Endothelial cell of umbilical vein (primary cell): ENCODE measurements around the gene FLVCR2. TPM values are rescaled to one million over a fixed set of nuclear protein-coding genes. Genes with fewer than 3 reads are reported as not detected.

Source experiments
- BruUV-seq: library from RNA; stranded (reverse); fragments of 400-500 nt; replicated peaks from 2 replicates; lab custom pipeline; 2021; lab: Mats Ljungman, UMichigan
- CTCF ChIA-PET: fragments of 300-600, 350-600 bp; sonication (Branson Sonifier 250); formaldehyde crosslinking; loops from one replicate; lab custom pipeline; 2021; ENCODE audit warnings: antibody characterized with exemption, inconsistent platforms; lab: Charles Lee
- POLR2A ChIA-PET: fragments of 300-600, 350-600 bp; sonication (Branson Sonifier 250); formaldehyde crosslinking; loops from one replicate; lab custom pipeline; 2021; ENCODE audit warnings: antibody characterized with exemption, inconsistent platforms; lab: Charles Lee
- DNase-seq: peaks from one replicate; pipeline ENCODE4 v3.0.0-alpha.2; 2011; ENCODE audit warnings: low read depth, low spot score
- FAIRE-seq: peaks from 2 replicates; lab custom pipeline; 2011; peaks lifted over from hg19 to GRCh38; lab: Jason Lieb, UNC
- H2AFZ ChIP-seq: 2 replicates; pipeline ENCODE4 v1.6.0; 2012; ENCODE audit warnings: low read depth, low read length, control low read depth, inconsistent platforms
- H3K27ac ChIP-seq: 2 replicates; pipeline ENCODE4 v1.5.1; 2011; ENCODE audit warnings: low read depth, mild to moderate bottlenecking, control low read depth, low read length, moderate library complexity; ENCODE audit not compliant: insufficient read depth
- H3K27me3 ChIP-seq, 2 experiments: 2 replicates each; pipeline versions ENCODE4 v1.6.0 to v1.6.1; 2011; ENCODE audit warnings: low read length in 2 of 2, mixed read lengths in 1 of 2; ENCODE audit not compliant: control insufficient read depth in 2 of 2, insufficient read depth in 2 of 2
- H3K36me3 ChIP-seq, 2 experiments: 2 replicates in 1 of 2; 3 replicates in 1 of 2; pipeline ENCODE4 v1.5.1; 2011; ENCODE audit warnings: low read length in 2 of 2, mild to moderate bottlenecking in 1 of 2, moderate library complexity in 1 of 2; ENCODE audit not compliant: control insufficient read depth in 2 of 2, insufficient read depth in 2 of 2; ENCODE audit errors: extremely low read depth in 1 of 2
- H3K4me1 ChIP-seq: 3 replicates; pipeline ENCODE4 v1.5.1; 2011; ENCODE audit warnings: mild to moderate bottlenecking, low read length; ENCODE audit not compliant: control insufficient read depth, insufficient read depth; ENCODE audit errors: extremely low read depth
- H3K4me2 ChIP-seq: 2 replicates; pipeline ENCODE4 v1.6.1; 2011; ENCODE audit warnings: low read length, control low read depth, mixed read lengths; ENCODE audit not compliant: insufficient read depth
- H3K4me3 ChIP-seq, 3 experiments: fragments of 200-600 bp in 1 of 3; sonication (generic), shearing (Covaris generic) in 1 of 3; replicated peaks in 1 of 3; 2 replicates each; pipeline ENCODE4 v1.5.1; 2011 to 2016; ENCODE audit warnings: control low read depth in 3 of 3, low read length in 3 of 3, mild to moderate bottlenecking in 2 of 3, inconsistent platforms in 1 of 3, low read depth in 1 of 3, moderate library complexity in 1 of 3; ENCODE audit not compliant: insufficient read depth in 1 of 3
- H3K79me2 ChIP-seq: 2 replicates; pipeline ENCODE4 v1.6.0; 2012; ENCODE audit warnings: low read length, inconsistent platforms; ENCODE audit not compliant: control insufficient read depth, insufficient read depth
- H3K9ac ChIP-seq: replicated peaks from 2 replicates; pipeline ENCODE3; 2011; ENCODE audit warnings: low read length, control low read depth; ENCODE audit not compliant: insufficient read depth; ENCODE audit errors: extremely low read depth
- H3K9me1 ChIP-seq: replicated peaks from 3 replicates; pipeline ENCODE4 v1.6.0; 2011; ENCODE audit warnings: mild to moderate bottlenecking, low read length; ENCODE audit not compliant: control insufficient read depth, insufficient read depth; ENCODE audit errors: extremely low read depth
- H3K9me3 ChIP-seq: replicated peaks from 2 replicates; pipeline ENCODE4 v1.5.1; 2012; ENCODE audit warnings: low read length, inconsistent platforms; ENCODE audit not compliant: control insufficient read depth, insufficient read depth
- H4K20me1 ChIP-seq: replicated peaks from 2 replicates; pipeline ENCODE3; 2011; ENCODE audit warnings: mild to moderate bottlenecking, low read length; ENCODE audit not compliant: control insufficient read depth, insufficient read depth; ENCODE audit errors: extremely low read depth
- EZH2 ChIP-seq: IDR thresholded peaks from 2 replicates; pipeline ENCODE4 v1.6.1; 2012; ENCODE audit warnings: borderline replicate concordance, low read depth, mild to moderate bottlenecking, moderate library complexity, low read length, inconsistent platforms; ENCODE audit not compliant: severe bottlenecking
- FOS ChIP-seq: IDR thresholded peaks from 2 replicates; pipeline ENCODE4 v1.6.1; 2011; ENCODE audit warnings: mild to moderate bottlenecking, low read length, moderate library complexity, borderline replicate concordance; ENCODE audit not compliant: insufficient read depth
- GATA2 ChIP-seq: IDR thresholded peaks from 2 replicates; pipeline ENCODE4 v1.7.0; 2011; ENCODE audit warnings: low read depth, mild to moderate bottlenecking, moderate library complexity, mixed read lengths, low read length; ENCODE audit not compliant: insufficient read length, insufficient read depth
- JUN ChIP-seq: IDR thresholded peaks from 2 replicates; pipeline ENCODE4 v1.6.1; 2011; ENCODE audit warnings: borderline replicate concordance, low read depth; ENCODE audit not compliant: insufficient read length, insufficient read depth
- MYC ChIP-seq: IDR thresholded peaks from one replicate; pipeline ENCODE4 v1.6.1; 2011; ENCODE audit warnings: mild to moderate bottlenecking, low read depth, low read length
- POLR2A ChIP-seq: IDR thresholded peaks from 2 replicates; pipeline ENCODE4 v1.6.1; 2012; ENCODE audit warnings: low read depth, mild to moderate bottlenecking, control low read depth, low read length
- POLR2AphosphoS5 ChIP-seq: IDR thresholded peaks from 2 replicates; pipeline ENCODE4 v1.6.1; 2012; ENCODE audit warnings: low read depth, mild to moderate bottlenecking, control low read depth, low read length, moderate library complexity; ENCODE audit not compliant: insufficient read depth
- dilution Hi-C: fragments of 300-500 bp; cut with MboI; formaldehyde crosslinking; loops from one replicate; pipeline ENCODE4 v1.15.0; 2019; ENCODE audit warnings: low sequenced_read_pairs; ENCODE audit not compliant: extremely low pct_ligation_motif_present
- intact Hi-C: fragments of 100-400 bp; cut with micrococcal nuclease; formaldehyde crosslinking; loops from one replicate; pipeline ENCODE4 v1.10.0; 2022
- polyA plus RNA-seq, 4 experiments: library from polyadenylated mRNA; depleted of rRNA in 3 of 4; stranded (reverse) in 3 of 4; unstranded in 1 of 4; fragments of >200 nt; gene quantifications; 2 replicates each; pipeline versions ENCODE4 v1.2.1 to v1.2.3, GENCODE V29; 2011 to 2012; ENCODE audit warnings: missing spikeins in 1 of 4
- total RNA-seq: library from RNA; stranded (reverse); gene quantifications from 2 replicates; pipeline ENCODE4 v1.2.3, GENCODE V29; 2021
- TF ChIP-seq, protein P1 (sequence below), 2 donors: IDR thresholded peaks; 1 replicate in 1 of 2; 2 replicates in 1 of 2; pipeline ENCODE4 v1.5.1; 2011; ENCODE audit warnings: low read length in 2 of 2, mild to moderate bottlenecking in 2 of 2, moderate library complexity in 2 of 2, control low read depth in 1 of 2, inconsistent platforms in 1 of 2, low read depth in 1 of 2; ENCODE audit not compliant: insufficient read depth in 1 of 2; ENCODE audit errors: extremely low read depth in 1 of 2
- TF ChIP-seq, protein P2 (sequence below): IDR thresholded peaks from 2 replicates; pipeline ENCODE4 v1.6.1; 2011; ENCODE audit not compliant: insufficient read depth, insufficient read length

Gene FLVCR2
- total and polyA plus RNA-seq, 2 donors (not counting 3 experiments of a cell fraction or from before 2014, with no cell fraction given): 1.4 to 4.9 TPM

DNA sequence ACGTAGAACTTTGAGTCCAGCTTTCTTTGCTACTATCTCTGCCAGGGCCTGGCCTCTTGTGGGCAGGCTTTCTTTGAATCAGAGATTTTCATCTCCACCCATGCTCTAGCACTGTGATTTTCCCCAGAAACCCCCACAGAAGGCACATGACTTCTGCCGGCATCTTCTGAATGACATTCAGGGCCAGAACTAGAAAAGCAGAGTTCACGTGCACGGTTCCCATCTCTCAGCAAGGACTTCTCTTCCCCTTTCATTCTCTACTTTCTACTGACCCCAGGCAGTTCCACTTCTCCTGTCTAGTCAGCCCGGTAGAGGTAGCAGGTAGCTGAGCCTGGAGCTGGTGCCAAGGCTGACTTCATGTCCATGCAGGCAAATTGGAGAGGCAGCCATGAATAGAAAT lies 29.3 kb upstream of the FLVCR2 start:
- Histone ChIP-seq H3K9me3 (no peaks in the 10 kb centered on the region), H3K4me3 (no peak overlapping the region), H3K4me1 (no peaks in the 10 kb centered on the region), H3K4me2 (no peak overlapping the region), H4K20me1 (no peaks in the 10 kb centered on the region), H3K79me2 (no peaks in the 10 kb centered on the region), H3K9me1 (no peaks in the 10 kb centered on the region), H3K27ac (no peak overlapping the region), H3K36me3 (no peaks in the 10 kb centered on the region), H3K27me3 (peaks cover 7 to 10% of the 10 kb centered on the region in 2 experiments), H2AFZ (no peak overlapping the region), H3K9ac (no peak overlapping the region)
- no peak for FAIRE-seq
- CTCF ChIA-PET: interaction anchor here (1.0 to 1.8 kb wide), 4 partner anchors 10 to 241 kb away, joined by 3 to 6 read pairs (median 3); no protein-coding TSS in a partner anchor
- TF ChIP-seq, protein P1, sequence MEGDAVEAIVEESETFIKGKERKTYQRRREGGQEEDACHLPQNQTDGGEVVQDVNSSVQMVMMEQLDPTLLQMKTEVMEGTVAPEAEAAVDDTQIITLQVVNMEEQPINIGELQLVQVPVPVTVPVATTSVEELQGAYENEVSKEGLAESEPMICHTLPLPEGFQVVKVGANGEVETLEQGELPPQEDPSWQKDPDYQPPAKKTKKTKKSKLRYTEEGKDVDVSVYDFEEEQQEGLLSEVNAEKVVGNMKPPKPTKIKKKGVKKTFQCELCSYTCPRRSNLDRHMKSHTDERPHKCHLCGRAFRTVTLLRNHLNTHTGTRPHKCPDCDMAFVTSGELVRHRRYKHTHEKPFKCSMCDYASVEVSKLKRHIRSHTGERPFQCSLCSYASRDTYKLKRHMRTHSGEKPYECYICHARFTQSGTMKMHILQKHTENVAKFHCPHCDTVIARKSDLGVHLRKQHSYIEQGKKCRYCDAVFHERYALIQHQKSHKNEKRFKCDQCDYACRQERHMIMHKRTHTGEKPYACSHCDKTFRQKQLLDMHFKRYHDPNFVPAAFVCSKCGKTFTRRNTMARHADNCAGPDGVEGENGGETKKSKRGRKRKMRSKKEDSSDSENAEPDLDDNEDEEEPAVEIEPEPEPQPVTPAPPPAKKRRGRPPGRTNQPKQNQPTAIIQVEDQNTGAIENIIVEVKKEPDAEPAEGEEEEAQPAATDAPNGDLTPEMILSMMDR (IDR thresholded peaks at IDR 0.05; ENCODE audit: extremely low read depth in 1 of 2, insufficient read depth in 1 of 2, low read depth in 1 of 2, low read length in 2 of 2): no peak
- TF ChIP-seq, protein P2, sequence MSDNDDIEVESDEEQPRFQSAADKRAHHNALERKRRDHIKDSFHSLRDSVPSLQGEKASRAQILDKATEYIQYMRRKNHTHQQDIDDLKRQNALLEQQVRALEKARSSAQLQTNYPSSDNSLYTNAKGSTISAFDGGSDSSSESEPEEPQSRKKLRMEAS: no peak
- TF ChIP-seq FOS (no peak), GATA2 (no peak), POLR2A (no peak), POLR2AphosphoS5 (no peak), EZH2 (no peak), JUN (no peak), MYC (no peak)
- DNase-seq: no peak
- dilution Hi-C loops (no loop called here), intact Hi-C loops (no loop called here)
- POLR2A ChIA-PET: interaction anchor here (0.5 kb wide), 1 partner anchor 152 kb away, joined by 4 read pairs; no protein-coding TSS in a partner anchor
- BruUV-seq: no TSS peak
